Liver (tissue), 9 donors: ENCODE data around the gene IFT20. TPM values are rescaled to one million over a fixed set of nuclear protein-coding genes. Genes with fewer than 3 reads are reported as not detected.
A peak's percentile ranks its signal among the peaks of the same experiment; 100 is the strongest.

ENCODE experiments used
- DNase-seq: peaks from one replicate; pipeline ENCODE4 v3.0.0-alpha.2; 2017; ENCODE audit warnings: low spot score
- H3K27ac ChIP-seq, 2 donors: one replicate each; pipeline ENCODE4 v1.7.0; 2013; ENCODE audit warnings: inconsistent platforms in 2 of 2, low read length in 2 of 2, control low read depth in 1 of 2, low read depth in 1 of 2, mild to moderate bottlenecking in 1 of 2
- H3K27me3 ChIP-seq, 4 donors: one replicate each; pipeline versions ENCODE4 v1.6.1 to v1.7.0; 2013; ENCODE audit warnings: low read length in 3 of 4, inconsistent platforms in 1 of 4, mild to moderate bottlenecking in 1 of 4, moderate library complexity in 1 of 4; ENCODE audit not compliant: control insufficient read depth in 4 of 4, insufficient read depth in 4 of 4
- H3K36me3 ChIP-seq, 4 donors: one replicate each; pipeline versions ENCODE4 v1.6.1 to v1.7.0; 2013; ENCODE audit warnings: low read length in 3 of 4, mild to moderate bottlenecking in 3 of 4, low read depth in 1 of 4, moderate library complexity in 1 of 4; ENCODE audit not compliant: control insufficient read depth in 4 of 4, insufficient read depth in 3 of 4
- H3K4me1 ChIP-seq, 4 donors: one replicate each; pipeline versions ENCODE4 v1.6.1 to v1.7.0; 2013; ENCODE audit warnings: low read length in 3 of 4, mild to moderate bottlenecking in 3 of 4, moderate library complexity in 1 of 4; ENCODE audit not compliant: control insufficient read depth in 4 of 4, insufficient read depth in 4 of 4
- H3K4me3 ChIP-seq, 3 donors: one replicate each; pipeline versions ENCODE4 v1.6.1 to v1.7.0; 2013; ENCODE audit warnings: low read length in 3 of 3, control low read depth in 1 of 3, low read depth in 1 of 3, mild to moderate bottlenecking in 1 of 3
- H3K9ac ChIP-seq, 2 donors: one replicate each; pipeline ENCODE4 v1.7.0; 2013; ENCODE audit warnings: low read length in 2 of 2, mild to moderate bottlenecking in 2 of 2, moderate library complexity in 2 of 2, control low read depth in 1 of 2, low read depth in 1 of 2
- H3K9me3 ChIP-seq, 4 donors: one replicate each; pipeline versions ENCODE4 v1.6.1 to v1.7.0; 2013; ENCODE audit warnings: low read length in 3 of 4; ENCODE audit not compliant: control insufficient read depth in 4 of 4
- EGR1 ChIP-seq, 2 donors: IDR thresholded peaks; 2 replicates each; pipeline ENCODE4 v1.6.1; 2016 to 2018; ENCODE audit warnings: antibody characterized with exemption in 2 of 2, low read depth in 2 of 2
- FOXA2 ChIP-seq: IDR thresholded peaks from 2 replicates; pipeline ENCODE4 v1.6.1; 2016; ENCODE audit warnings: antibody characterized with exemption
- GABPA ChIP-seq, 2 donors: IDR thresholded peaks in 1 of 2; conservative IDR thresholded peaks in 1 of 2; 2 replicates each; pipeline ENCODE4 v1.6.1; 2016; ENCODE audit warnings: antibody characterized with exemption in 2 of 2, mild to moderate bottlenecking in 1 of 2, moderate library complexity in 1 of 2
- HNF4A ChIP-seq, 2 donors: conservative IDR thresholded peaks; 2 replicates each; pipeline ENCODE4 v1.6.1; 2016; ENCODE audit warnings: antibody characterized with exemption in 2 of 2, mild to moderate bottlenecking in 2 of 2
- JUND ChIP-seq, 2 donors: IDR thresholded peaks; 2 replicates each; pipeline ENCODE4 v1.6.1; 2016; ENCODE audit warnings: antibody characterized with exemption in 2 of 2
- NR2F2 ChIP-seq: IDR thresholded peaks from 2 replicates; pipeline ENCODE4 v1.6.1; 2016; ENCODE audit warnings: antibody characterized with exemption
- RAD21 ChIP-seq, 2 donors: IDR thresholded peaks; 2 replicates each; pipeline ENCODE4 v1.6.1; 2016; ENCODE audit warnings: antibody characterized with exemption in 2 of 2, mild to moderate bottlenecking in 2 of 2
- RXRA ChIP-seq, 2 donors: IDR thresholded peaks; 2 replicates each; pipeline ENCODE4 v1.6.1; 2017 to 2018; ENCODE audit warnings: antibody characterized with exemption in 2 of 2, mild to moderate bottlenecking in 1 of 2
- SP1 ChIP-seq: IDR thresholded peaks from 2 replicates; pipeline ENCODE4 v1.6.1; 2018; ENCODE audit warnings: antibody characterized with exemption, mild to moderate bottlenecking
- TAF1 ChIP-seq: conservative IDR thresholded peaks from 2 replicates; pipeline ENCODE4 v1.6.1; 2016; ENCODE audit warnings: antibody characterized with exemption, mild to moderate bottlenecking
- YY1 ChIP-seq: IDR thresholded peaks from 2 replicates; pipeline ENCODE4 v1.6.1; 2016; ENCODE audit warnings: antibody characterized with exemption, mild to moderate bottlenecking
- WGBS: extraction: QIAGEN DNeasy Blood & Tissue Kit; methylation state at CpG from one replicate; pipeline ENCODE4 v1.1.7; 2013; 5-methylcytosine and 5-hydroxymethylcytosine counted together
- polyA plus RNA-seq, 2 donors: library from polyadenylated mRNA; stranded (reverse) in 1 of 2; unstranded in 1 of 2; fragments of 200-250 nt in 1 of 2; fragments of >200 nt in 1 of 2; fragmentation: Nextera tagmentation in 1 of 2; extraction: Ambion mirVana in 1 of 2; gene quantifications; one replicate each; pipeline versions ENCODE4 v1.2.1 to v1.2.3, GENCODE V29; 2013 to 2015
- total RNA-seq, 2 donors: library from RNA; depleted of rRNA; stranded (reverse); fragments of >200 nt; gene quantifications; one replicate each; pipeline ENCODE4 v1.2.3, GENCODE V29; 2014
- TF ChIP-seq, protein P1 (sequence below): IDR thresholded peaks from 2 replicates; pipeline ENCODE4 v1.6.1; 2016; ENCODE audit warnings: antibody characterized with exemption, mild to moderate bottlenecking
- TF ChIP-seq, protein P2 (sequence below): IDR thresholded peaks from 2 replicates; pipeline ENCODE4 v1.6.1; 2016; ENCODE audit warnings: antibody characterized with exemption
- TF ChIP-seq, protein P3 (sequence below): IDR thresholded peaks from 2 replicates; pipeline ENCODE4 v1.6.1; 2016; ENCODE audit warnings: antibody characterized with exemption
- TF ChIP-seq, protein P4 (sequence below): IDR thresholded peaks from 2 replicates; pipeline ENCODE4 v1.6.1; 2016; ENCODE audit warnings: antibody characterized with exemption
- donor health status: healthy.
- donor health status: healthy.
- donor health status: healthy.
- donor health status: healthy.
- donor health status: healthy.

Gene IFT20
- total and polyA plus RNA-seq, 4 donors = 15.5 to 37.1 (median 24.7) TPM

DNA sequence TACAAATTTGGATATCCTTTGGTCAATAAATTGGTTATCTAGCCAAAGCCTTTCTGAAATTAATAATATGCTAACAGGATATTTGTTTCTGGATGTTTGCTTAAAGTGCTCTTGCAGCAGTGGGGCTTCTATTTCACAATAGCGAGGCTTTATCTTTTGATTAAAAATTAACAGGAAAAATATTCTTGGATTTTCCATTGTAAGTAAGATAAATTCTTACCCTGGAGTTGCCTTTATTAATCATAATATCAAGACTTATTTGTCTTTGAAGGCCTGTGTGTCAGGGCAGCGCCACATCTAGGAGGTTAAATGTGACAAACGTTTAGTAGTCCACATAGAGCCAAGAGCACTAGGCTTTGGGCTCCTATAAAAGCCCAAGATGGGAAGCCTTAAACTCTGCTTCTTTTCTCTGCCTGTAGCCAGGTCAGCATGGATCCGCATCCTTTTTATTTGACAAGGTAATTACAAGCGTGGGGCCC, 11.0 kb downstream of the IFT20 start:
- peak overlapping the region; percentile 39 to 53 for H3K27ac ChIP-seq
- TF ChIP-seq SP1 = peak; percentile 14
- peak; percentile 13 for TF ChIP-seq YY1
- TF ChIP-seq, protein P1, sequence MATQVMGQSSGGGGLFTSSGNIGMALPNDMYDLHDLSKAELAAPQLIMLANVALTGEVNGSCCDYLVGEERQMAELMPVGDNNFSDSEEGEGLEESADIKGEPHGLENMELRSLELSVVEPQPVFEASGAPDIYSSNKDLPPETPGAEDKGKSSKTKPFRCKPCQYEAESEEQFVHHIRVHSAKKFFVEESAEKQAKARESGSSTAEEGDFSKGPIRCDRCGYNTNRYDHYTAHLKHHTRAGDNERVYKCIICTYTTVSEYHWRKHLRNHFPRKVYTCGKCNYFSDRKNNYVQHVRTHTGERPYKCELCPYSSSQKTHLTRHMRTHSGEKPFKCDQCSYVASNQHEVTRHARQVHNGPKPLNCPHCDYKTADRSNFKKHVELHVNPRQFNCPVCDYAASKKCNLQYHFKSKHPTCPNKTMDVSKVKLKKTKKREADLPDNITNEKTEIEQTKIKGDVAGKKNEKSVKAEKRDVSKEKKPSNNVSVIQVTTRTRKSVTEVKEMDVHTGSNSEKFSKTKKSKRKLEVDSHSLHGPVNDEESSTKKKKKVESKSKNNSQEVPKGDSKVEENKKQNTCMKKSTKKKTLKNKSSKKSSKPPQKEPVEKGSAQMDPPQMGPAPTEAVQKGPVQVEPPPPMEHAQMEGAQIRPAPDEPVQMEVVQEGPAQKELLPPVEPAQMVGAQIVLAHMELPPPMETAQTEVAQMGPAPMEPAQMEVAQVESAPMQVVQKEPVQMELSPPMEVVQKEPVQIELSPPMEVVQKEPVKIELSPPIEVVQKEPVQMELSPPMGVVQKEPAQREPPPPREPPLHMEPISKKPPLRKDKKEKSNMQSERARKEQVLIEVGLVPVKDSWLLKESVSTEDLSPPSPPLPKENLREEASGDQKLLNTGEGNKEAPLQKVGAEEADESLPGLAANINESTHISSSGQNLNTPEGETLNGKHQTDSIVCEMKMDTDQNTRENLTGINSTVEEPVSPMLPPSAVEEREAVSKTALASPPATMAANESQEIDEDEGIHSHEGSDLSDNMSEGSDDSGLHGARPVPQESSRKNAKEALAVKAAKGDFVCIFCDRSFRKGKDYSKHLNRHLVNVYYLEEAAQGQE = no peak
- peak in 1 of 2 donors; percentile 32 for TF ChIP-seq EGR1 (IDR thresholded peaks at IDR 0.05; ENCODE audit: low read depth in 2 of 2)
- TF ChIP-seq HNF4A (conservative IDR thresholded peaks at IDR 0.05) = peak in 1 of 2 donors; percentile 9
- TF ChIP-seq, protein P2, sequence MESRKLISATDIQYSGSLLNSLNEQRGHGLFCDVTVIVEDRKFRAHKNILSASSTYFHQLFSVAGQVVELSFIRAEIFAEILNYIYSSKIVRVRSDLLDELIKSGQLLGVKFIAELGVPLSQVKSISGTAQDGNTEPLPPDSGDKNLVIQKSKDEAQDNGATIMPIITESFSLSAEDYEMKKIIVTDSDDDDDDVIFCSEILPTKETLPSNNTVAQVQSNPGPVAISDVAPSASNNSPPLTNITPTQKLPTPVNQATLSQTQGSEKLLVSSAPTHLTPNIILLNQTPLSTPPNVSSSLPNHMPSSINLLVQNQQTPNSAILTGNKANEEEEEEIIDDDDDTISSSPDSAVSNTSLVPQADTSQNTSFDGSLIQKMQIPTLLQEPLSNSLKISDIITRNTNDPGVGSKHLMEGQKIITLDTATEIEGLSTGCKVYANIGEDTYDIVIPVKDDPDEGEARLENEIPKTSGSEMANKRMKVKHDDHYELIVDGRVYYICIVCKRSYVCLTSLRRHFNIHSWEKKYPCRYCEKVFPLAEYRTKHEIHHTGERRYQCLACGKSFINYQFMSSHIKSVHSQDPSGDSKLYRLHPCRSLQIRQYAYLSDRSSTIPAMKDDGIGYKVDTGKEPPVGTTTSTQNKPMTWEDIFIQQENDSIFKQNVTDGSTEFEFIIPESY = no peak
- peak in 1 of 2 donors; percentile 37 for TF ChIP-seq RXRA (IDR thresholded peaks at IDR 0.05)
- no peak for TF ChIP-seq NR2F2
- peak in 1 of 2 donors; percentile 5 for TF ChIP-seq RAD21 (IDR thresholded peaks at IDR 0.05)
- no peak for TF ChIP-seq JUND (IDR thresholded peaks at IDR 0.05)
- H3K9me3 ChIP-seq = no peaks in the 10 kb centered on the region
- H3K4me3 ChIP-seq = peak overlapping the region in 2 of 3 donors; percentile 3 to 36
- H3K27me3 ChIP-seq = no peaks in the 10 kb centered on the region
- peaks cover 0 to 25% (median 8%) of the 10 kb centered on the region in 4 donors for H3K36me3 ChIP-seq
- H3K4me1 ChIP-seq = peaks cover 6 to 50% (median 39%) of the 10 kb centered on the region in 4 donors
- WGBS = 30% methylated on average over 5 of the region's 5 CpGs
- H3K9ac ChIP-seq = no peak overlapping the region
- no peak for DNase-seq

DNA sequence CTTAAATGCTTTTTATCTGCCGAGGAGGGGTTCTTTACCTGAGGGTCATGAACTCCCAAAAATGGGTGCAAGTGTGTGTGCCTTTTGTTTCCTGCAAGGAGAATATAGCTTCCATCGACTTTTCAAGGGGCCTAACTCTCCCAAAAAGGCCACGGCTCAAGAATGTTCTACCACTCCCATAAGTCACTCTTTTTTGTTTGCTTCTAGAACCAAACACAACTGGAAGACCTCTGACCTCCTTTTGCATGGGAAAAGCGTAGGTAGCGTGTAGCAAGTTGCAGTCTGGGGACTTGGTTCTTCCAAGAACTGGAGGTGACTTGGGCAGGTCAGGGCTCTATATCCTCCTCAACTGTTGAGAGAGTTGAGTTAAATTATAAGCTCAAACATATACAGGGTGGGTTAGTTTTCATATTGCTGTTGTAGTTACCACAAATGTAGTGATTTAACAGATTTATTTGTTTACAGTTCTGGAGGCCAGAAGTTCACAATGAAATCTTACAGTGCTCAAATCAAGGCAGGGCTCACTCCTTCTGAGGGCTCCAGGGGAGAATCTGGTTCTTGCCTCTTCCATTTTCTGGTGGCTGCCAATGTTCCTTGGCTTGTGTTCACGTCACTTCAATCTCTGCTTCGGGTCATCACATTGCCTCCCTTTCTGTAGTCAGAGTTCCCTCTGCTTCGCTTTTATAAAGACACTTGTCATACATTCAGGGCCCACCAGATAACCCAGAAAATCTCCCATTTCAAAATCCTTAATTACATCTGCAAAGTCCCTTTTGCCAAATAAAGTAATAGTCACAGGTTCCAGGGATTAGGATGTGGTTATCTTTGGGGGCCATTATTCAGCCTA, 14.8 kb downstream of the IFT20 start:
- H3K9ac ChIP-seq = peak overlapping the region in 1 of 2 donors; percentile 84
- no peak for DNase-seq
- no peak for TF ChIP-seq GABPA (IDR thresholded peaks at IDR 0.05 in 1 of 2, conservative IDR thresholded peaks at IDR 0.05 in 1 of 2)
- TF ChIP-seq RAD21 (IDR thresholded peaks at IDR 0.05) = no peak
- TF ChIP-seq, protein P1 = no peak
- no peak for TF ChIP-seq HNF4A (conservative IDR thresholded peaks at IDR 0.05)
- TF ChIP-seq, protein P2 = no peak
- TF ChIP-seq RXRA (IDR thresholded peaks at IDR 0.05) = no peak
- no peak for TF ChIP-seq TAF1
- TF ChIP-seq FOXA2 = no peak
- TF ChIP-seq, protein P3, sequence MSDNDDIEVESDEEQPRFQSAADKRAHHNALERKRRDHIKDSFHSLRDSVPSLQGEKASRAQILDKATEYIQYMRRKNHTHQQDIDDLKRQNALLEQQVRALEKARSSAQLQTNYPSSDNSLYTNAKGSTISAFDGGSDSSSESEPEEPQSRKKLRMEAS = no peak
- TF ChIP-seq, protein P4, sequence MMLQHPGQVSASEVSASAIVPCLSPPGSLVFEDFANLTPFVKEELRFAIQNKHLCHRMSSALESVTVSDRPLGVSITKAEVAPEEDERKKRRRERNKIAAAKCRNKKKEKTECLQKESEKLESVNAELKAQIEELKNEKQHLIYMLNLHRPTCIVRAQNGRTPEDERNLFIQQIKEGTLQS = no peak
- H3K36me3 ChIP-seq = no peaks in the 10 kb centered on the region
- 43% methylated on average over 8 of the region's 8 CpGs for WGBS
- no peaks in the 10 kb centered on the region for H3K9me3 ChIP-seq
- peak overlapping the region; percentile 83 to 89 for H3K27ac ChIP-seq
- H3K27me3 ChIP-seq = no peaks in the 10 kb centered on the region
- H3K4me1 ChIP-seq = peaks cover 10 to 61% (median 45%) of the 10 kb centered on the region in 4 donors
- H3K4me3 ChIP-seq = peak overlapping the region; percentile 61 to 77 (median 70)
